ENCODE data around the gene KCND3.
"Not testable (repeated sequence)": the region's sequence is repeated elsewhere in the genome, so short reads cannot be mapped to it uniquely, and the experiment has no call there.

Gene KCND3

DNA sequence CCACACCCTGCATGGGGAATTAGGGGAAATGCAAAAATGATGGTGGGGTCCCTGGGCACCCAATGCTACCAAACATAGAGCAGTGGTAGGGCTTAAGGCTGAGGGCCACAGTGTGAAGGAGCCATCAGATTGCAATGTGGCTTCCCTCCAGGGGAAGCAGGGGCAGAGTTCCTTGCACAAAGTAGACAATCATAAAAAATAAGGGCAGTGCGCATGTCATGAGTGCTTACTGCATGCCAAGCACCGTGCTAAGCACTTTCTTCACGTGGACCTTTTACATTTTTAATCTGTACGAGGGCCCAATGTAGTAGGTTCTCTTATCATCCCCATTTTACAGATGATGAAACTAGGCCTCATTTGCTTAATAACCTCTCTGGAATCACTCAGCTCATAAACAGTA is 177.2 kb downstream of the KCND3 start:
- DNase-seq (ENCODE audit: low spot score) = no peak

GRCh38 chr1:111811891-111812290 is 177.6 kb downstream of the KCND3 start:
- DNase-seq (ENCODE audit: low spot score) = no peak

DNA sequence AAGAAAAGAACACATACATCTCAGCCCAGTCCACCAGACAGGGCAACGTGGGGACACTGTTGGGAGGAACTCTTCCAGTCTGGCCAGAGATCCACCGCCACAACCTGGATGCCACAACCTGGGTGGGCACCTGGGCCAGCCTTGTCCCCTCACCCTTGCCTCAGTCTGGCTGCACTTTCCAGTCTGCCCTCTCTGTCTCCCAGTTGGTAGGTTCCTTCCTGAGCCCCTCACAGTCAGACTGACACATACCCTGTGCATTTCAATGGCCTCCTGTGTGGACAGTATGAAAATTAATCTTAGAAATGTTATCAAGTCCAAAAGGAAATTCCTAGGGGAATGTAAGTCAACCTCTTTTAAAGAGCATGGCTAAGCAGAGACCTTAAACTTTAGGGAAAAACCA is 184.2 kb downstream of the KCND3 start:
- DNase-seq (ENCODE audit: low spot score) = no peak

DNA sequence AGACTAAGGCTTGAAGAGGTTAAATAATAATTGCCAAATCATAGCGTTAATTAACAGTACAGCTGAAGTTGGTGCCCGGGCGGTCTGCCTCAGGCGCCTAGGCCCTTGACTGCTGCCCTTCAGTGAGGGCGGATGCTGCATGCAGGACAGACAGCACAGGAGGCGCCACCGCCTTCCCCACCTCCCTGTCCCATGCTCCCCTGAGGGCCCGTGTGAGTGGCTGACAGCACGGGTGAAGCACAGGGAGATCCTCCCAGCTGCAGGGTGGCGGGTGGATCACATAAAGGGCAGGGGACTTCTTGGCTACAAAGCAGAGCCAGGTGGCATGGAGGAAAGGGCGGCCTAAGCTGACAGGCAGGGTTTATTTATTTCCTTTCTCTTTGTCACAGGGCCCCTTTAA is 184.7 kb downstream of the KCND3 start:
- no peak for DNase-seq (ENCODE audit: low spot score)

- DNase-seq (ENCODE audit: low spot score) = no peak
Observed at GRCh38 chr1:111803951-111804350, 185.5 kb downstream of the KCND3 start.

- DNase-seq (ENCODE audit: low spot score) = no peak
Observed at GRCh38 chr1:111802984-111803383, 186.5 kb downstream of the KCND3 start.

GRCh38 chr1:111802110-111802509 is 187.4 kb downstream of the KCND3 start:
- no peak for DNase-seq (ENCODE audit: low spot score)

DNA sequence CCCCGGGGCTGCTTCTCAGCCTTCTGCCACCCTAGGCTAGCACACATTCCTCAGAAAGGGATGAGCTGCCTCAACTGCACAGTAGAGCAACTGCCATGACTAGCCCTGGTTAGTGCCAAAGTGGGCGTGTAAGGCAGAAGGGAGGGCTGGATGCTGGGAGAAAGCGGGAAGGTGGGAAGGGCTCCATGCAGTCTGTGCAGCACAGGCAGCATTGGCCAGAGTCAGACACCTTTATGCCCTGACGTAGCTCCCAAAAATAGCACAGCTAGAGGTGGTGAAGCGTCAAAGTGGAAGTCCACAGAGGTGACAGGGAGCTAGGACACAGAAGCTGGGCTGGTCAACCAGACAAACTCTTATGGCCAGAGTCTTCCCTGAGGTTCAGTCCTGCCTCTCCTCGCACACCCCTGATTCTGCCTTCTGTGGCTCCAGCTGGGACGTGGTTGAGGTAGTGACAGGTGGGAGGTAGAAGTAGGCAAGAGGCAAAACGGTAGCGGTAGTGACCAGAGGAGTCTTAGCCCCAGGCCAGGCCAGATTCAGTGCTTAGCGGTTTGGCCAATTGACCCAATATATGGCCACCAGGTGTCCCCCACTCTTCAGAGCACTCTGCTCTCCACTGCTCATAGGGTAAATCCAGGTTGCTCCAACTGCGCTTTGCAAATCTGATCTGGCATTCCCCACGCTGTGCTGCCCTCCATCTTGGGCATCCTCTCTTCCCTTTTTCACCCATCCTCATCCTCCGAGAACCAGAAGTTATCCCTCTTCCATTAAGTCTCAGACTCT is 188.2 kb downstream of the KCND3 start:
- DNase-seq (ENCODE audit: low spot score) = no peak

- not testable (repeated sequence) for DNase-seq (ENCODE audit: low spot score)
Observed at GRCh38 chr1:111799722-111800121, 189.7 kb downstream of the KCND3 start.

- DNase-seq (ENCODE audit: low spot score) = no peak
Observed at GRCh38 chr1:111798580-111798979, 190.9 kb downstream of the KCND3 start.

GRCh38 chr1:111795401-111795800 is 194.1 kb downstream of the KCND3 start:
- DNase-seq (ENCODE audit: low spot score) = no peak

DNA sequence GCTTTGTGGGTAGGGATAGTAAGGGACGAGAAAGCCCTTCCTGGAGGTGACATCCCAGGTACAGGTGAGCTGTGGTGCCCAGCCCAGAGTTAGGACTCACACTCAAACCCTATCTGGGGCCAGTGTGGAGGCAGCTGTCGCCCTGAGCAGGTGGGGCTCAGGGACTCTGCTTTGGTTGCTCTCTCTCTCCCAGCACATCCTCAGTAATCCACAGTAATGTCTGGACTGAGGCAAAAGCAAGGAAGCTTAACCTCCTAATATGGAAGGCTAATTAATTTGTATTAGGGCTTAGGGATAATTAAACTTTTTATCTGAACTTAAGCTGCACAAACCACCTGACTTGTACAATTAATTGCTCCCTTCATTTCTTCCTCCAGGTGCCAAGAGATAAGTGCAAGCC is 195.5 kb downstream of the KCND3 start:
- no peak for DNase-seq (ENCODE audit: low spot score)

DNA sequence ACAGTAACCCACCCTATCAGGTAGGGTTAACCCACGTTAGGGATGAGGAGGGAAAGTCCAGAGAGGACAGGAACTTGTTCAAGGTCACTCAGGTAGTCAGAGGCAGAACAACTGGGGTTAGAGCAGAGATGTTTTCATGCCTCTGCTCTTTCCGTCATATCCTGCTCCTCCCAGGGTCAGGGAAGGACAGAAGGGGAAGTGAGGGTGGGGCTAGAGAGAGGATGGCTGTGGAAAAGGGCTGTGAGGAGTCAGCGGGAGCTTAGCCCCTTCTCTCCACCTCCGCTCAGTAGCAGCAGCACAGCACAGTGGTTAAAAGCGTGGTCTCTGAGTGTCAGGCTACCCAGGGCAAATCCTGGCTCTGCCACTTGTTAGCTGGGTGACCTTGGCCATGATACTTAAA is 197.2 kb downstream of the KCND3 start:
- no peak for DNase-seq (ENCODE audit: low spot score)

DNA sequence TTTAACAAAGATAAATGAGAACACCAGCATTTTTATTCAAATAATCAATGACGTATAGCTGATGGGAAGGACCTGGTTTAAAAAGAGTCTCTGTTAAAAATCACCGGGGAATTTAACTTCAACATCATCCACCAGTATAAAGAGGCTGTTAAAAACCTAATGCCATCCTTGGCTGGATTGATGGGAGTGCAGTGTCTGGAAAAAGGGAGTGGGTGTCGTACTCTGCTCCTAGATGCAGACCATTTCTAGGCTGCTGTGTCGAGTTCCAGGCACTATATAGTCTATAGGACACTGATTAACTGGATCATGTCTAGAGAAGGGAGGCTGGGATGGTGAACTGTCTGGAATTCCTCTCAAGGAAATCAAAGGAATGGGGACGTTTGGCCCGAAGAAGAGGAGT is 197.7 kb downstream of the KCND3 start:
- DNase-seq (ENCODE audit: low spot score) = no peak

DNA sequence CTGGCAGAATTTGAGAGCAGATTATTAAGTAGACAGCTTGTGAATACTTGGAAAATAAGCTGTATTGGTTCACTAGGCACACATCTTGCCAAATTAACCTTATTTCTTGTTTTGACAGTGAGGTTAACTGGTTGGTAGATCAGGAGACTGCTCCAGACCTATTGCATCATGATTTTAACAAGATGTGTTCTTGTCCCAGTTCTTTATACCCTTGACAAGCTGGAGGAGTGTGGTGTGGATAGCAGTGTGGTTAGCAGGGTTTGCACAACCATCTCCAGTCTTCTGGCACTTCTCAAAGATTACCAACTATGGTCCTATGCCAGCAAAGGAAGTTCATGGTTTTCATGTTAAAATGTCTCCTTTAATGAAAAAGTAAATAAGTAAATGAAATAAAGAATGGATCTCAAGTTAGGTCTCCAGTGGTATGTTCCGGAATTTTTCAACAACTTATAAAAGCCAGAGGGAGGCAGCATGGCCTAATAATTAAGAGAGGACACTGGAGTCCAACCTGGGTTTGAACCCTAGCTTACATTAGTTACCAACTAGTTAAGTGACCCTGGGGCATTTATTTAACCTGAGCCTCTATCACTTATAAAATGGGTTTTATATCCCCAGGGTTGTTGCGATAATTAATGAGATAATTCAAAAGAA is 199.7 kb downstream of the KCND3 start:
- DNase-seq (ENCODE audit: low spot score) = no peak

- DNase-seq (ENCODE audit: low spot score) = no peak
Observed at GRCh38 chr1:111789142-111789541, 200.3 kb downstream of the KCND3 start.

GRCh38 chr1:111786669-111787207 is 202.7 kb downstream of the KCND3 start:
- DNase-seq (ENCODE audit: low spot score) = no peak

- DNase-seq (ENCODE audit: low spot score) = no peak
Observed at GRCh38 chr1:111784273-111784901, 205.1 kb downstream of the KCND3 start.

DNA sequence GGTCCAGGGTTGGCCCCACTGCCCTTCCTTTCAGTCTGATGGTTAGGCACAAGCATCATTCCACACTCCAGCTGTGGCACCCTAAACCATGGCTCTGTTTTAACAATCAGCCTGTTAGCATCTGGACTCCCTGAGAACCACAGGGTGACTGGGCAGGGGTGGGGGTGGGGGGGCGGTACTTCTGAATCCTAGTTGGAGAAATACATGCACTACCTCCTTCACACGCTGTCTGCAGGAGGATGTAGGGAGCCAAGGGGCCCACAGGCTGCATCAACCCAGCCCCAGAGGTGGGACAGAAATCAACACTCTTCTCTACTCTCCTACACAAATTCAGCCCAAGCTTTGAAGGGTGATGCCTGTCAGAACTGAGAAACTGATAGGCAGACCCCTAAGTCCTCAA is 209.9 kb downstream of the KCND3 start:
- no peak for DNase-seq (ENCODE audit: low spot score)

GRCh38 chr1:111778541-111779051 is 210.9 kb downstream of the KCND3 start:
- no peak for DNase-seq (ENCODE audit: low spot score)

- DNase-seq (ENCODE audit: low spot score) = no peak
Observed at GRCh38 chr1:111778066-111778465, 211.4 kb downstream of the KCND3 start.

DNA sequence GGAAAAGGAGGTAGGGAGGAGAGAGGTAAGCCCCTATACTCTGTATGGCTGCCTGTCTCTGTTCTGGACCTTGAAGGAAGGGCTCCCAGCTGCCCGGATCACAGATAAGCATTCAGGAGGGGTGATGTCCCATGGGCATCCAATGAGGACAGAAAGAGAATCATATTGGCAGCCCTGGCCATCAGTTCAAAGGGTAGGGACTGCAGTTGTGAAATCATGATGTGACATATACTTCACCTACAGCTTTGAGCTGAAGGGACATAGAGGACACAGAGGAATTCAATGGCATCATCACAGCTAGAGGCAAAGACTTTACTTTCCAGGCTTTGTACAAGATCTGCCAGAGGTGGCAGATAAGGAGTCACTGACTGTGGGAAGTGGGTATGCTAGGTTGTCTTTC is 212.2 kb downstream of the KCND3 start:
- DNase-seq (ENCODE audit: low spot score) = no peak

DNA sequence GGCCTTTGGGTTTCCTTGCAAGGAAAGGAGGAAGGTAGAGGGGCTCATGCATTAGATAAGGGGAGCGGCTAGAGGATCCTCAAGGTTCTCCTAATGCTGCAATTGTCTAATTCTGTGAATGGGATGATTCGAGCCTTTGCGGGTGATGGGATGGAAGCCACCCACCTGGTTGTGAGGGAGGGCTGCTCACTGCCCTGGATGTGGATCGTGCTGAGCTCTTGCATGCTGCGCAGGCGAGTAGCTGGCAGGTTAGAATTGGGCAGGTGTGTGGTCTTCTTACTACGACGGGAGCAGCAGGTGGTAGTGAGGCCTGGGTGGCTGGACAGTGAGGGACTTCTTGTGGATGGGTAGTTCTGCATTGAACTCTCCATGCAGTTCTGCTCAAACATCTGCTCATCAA is 212.6 kb downstream of the KCND3 start:
- DNase-seq (ENCODE audit: low spot score) = no peak

All from CD4-positive, alpha-beta T cell treated with Interleukin-2 at 100 ng/mL for 4 hours (primary cell).